GM12872 (cell line): Measurements from ENCODE around the gene CASP5.

Experiments
- TF ChIP-seq, protein P1 (sequence below): IDR thresholded peaks from 3 replicates; pipeline ENCODE4 v1.5.1; 2011; ENCODE audit warnings: low read depth, mild to moderate bottlenecking, low read length, moderate library complexity; ENCODE audit not compliant: insufficient read depth

Gene CASP5

DNA sequence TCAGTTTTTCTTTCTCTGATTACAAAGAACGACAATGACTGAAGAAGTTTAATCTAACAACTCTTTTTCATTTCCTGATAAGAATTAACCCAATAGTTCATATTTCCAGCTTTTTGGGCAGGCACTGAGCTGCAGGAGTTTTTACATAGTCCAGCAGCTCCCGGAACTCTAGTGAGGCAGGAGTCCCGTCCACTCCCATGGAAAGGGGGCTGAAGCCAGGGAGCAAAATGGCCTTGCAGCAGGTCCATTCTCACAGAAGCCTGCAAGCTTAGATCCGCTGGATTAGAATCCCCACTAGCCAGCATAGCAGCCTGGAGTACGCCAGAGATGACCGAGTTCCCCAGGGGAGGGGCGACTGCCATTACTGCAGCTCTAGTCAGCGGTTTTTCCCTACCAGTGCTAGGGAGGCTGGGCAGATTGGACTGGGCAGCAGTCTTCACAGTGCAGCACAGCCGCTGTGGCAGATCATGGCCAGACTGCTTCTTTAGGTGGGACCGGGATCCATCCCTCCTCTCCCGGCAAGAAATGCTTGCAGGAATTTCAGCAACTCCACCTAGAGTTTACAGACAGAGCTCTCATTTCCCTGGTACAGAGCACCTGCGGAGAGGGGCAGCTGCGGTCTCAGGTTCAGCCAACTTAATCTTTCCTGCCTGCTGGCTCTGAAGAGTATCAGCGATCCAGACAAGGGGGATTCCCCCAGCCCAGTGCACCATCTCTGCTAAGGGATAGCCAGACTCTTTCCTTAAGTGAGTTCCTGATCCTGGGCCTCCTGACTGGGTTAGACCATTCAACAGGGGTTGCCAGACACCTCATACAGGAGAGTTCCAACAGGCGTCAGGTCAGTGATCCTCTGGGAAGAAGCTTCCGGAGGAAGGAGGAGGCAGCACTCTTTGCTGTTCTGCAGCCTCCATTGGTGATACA, 53.9 kb downstream of the CASP5 start:
- TF ChIP-seq, protein P1, sequence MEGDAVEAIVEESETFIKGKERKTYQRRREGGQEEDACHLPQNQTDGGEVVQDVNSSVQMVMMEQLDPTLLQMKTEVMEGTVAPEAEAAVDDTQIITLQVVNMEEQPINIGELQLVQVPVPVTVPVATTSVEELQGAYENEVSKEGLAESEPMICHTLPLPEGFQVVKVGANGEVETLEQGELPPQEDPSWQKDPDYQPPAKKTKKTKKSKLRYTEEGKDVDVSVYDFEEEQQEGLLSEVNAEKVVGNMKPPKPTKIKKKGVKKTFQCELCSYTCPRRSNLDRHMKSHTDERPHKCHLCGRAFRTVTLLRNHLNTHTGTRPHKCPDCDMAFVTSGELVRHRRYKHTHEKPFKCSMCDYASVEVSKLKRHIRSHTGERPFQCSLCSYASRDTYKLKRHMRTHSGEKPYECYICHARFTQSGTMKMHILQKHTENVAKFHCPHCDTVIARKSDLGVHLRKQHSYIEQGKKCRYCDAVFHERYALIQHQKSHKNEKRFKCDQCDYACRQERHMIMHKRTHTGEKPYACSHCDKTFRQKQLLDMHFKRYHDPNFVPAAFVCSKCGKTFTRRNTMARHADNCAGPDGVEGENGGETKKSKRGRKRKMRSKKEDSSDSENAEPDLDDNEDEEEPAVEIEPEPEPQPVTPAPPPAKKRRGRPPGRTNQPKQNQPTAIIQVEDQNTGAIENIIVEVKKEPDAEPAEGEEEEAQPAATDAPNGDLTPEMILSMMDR, result no peak

DNA sequence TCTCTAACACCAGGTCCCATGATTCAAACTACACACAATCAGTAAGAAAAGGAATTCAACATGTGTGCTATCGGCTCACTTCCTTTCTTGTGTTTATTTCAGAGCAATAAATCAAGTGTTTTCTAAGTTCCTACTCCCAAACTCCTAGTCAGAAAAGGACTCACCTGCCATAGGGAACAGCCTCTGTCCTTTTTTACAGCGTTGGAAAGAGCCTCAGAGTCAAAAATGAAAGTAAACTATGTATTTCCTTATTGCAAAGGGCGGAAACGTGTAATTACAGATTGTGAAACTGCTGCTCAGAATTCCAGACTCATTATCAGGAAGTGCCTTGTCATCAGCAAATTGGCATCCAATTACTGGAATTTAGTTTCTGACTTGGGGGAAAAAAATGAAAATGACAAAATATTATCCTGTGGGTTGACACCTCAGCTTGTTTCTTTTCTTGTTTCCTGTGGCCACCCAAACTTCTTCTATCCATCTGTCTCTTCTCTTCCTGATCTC, 54.6 kb downstream of the CASP5 start, which contains the start of gene CASP4:
Gene CASP4 (minus strand): TSS at position 220 of the 501 bp plus-strand sequence. CDS start 49 bp downstream, at position 171.
- TF ChIP-seq, protein P1, result no peak

DNA sequence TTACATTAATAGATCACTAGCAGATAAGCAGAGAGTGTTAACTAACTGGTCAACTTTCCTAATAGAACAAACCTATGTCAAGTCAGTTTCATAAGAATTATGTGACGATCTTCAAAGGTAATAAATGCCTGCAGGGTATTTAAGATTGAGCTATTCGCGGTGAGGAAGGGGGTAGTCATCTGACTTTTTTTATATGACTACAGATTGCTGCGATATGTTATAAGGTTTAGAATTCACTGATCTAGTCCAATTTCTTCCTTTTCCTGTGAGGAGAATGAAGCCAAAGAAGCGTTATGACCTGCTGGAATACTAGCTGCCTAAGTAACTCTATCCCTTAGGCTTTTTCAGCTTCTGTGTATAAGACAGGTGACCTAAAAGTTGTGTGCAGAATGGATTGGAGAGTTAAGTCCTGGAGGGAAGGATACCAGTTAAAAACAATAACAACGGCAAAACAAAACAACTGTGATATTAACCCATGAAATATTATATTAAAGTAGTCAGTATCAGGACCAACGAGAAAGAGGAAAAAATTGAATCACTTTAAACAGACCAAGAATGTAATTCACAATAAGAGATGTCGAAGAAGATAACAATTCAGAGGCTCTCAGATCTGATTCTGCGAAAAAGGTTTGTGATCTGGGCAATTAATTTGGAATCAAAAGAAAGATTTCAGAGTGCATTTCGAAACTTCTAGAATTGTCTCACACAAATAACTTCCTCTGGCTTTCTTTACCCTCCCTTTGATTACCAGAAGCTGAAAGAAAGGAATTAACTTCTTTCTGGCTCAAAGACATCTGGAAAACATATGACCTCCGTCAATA, 55.2 kb downstream of the CASP5 start:
- TF ChIP-seq, protein P1, result no peak

DNA sequence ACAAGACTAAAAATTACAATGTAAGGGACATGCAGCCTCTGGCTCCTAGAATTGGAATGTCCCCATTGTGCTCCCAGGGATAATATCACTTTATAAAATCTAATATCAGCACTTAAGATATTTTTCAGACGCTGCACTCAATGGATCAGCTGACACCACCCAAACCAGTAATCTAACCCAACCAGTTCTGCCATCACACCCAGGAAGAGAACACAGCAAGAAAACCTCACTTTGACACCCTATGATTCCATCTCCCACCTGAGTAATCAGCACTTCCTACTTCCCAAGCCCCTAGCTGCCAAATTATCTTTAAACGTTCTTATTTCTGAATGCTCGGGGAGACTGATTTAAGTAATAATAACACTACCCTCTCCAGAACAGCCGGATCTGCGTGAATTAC, 57.2 kb downstream of the CASP5 start:
- TF ChIP-seq, protein P1, result no peak

DNA sequence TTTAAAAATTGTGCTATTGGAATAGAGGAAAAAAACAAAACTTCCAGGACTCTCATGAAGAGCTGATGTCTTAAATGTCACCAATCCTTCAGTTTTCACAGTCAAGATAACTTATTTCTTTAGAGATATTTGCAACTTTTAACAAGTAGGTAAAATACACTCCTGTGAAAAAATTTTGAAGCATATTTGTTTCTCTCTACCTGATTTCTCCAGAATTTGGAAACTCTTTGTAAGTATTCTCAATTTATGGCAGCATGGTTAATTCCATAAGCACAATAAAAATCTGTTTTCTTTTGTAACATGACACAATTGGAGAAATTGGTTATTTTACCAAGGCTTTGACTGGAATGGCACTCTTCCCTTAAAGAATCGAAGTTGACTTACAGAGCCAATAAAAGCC, 58.7 kb downstream of the CASP5 start:
- TF ChIP-seq, protein P1, result no peak

DNA sequence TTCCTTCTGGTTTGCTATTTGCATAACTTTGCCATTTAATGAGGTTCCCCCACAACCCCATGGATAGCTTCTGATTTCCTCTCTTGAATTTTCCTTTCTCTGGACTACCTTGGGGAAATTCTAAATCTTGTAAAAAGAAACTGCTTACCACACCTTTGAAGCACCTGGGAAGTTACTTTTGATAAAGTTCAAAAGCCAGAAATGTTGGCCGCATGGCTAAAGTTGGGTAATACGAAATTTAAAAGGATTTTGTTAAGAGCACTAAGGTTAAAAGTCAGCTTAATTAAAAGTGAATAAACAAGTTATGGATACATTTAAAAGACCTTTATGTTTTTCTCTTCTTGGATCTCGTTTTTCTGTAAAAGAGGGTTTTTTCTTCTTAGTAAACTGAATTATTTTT, 60.1 kb downstream of the CASP5 start:
- TF ChIP-seq, protein P1, result no peak

DNA sequence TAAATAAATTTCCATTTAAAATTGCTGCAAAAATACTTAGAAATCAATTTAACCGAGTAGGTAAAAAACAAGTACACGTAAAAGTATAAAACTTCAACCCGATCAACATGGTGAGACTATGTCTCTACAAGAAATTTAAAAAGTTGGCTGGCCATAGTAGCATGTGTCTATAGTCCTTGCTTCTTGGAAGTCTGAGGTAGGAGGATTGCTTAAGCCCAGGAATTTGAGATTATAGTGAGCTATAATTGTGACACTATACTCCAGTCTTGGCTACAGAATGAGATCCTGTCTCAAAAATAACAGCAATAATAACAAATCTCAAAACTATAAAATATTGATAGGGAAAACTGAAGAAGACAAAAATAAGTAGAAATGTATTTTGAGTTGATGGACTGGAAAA, 65.7 kb downstream of the CASP5 start:
- TF ChIP-seq, protein P1, result no peak
